ENCODE results near the gene INPPL1.
A peak's percentile ranks its signal among the peaks of the same experiment; 100 is the strongest.
"Not testable (repeated sequence)": the region's sequence is repeated elsewhere in the genome, so short reads cannot be mapped to it uniquely, and the experiment has no call there.

The INPPL1 gene, protein sequence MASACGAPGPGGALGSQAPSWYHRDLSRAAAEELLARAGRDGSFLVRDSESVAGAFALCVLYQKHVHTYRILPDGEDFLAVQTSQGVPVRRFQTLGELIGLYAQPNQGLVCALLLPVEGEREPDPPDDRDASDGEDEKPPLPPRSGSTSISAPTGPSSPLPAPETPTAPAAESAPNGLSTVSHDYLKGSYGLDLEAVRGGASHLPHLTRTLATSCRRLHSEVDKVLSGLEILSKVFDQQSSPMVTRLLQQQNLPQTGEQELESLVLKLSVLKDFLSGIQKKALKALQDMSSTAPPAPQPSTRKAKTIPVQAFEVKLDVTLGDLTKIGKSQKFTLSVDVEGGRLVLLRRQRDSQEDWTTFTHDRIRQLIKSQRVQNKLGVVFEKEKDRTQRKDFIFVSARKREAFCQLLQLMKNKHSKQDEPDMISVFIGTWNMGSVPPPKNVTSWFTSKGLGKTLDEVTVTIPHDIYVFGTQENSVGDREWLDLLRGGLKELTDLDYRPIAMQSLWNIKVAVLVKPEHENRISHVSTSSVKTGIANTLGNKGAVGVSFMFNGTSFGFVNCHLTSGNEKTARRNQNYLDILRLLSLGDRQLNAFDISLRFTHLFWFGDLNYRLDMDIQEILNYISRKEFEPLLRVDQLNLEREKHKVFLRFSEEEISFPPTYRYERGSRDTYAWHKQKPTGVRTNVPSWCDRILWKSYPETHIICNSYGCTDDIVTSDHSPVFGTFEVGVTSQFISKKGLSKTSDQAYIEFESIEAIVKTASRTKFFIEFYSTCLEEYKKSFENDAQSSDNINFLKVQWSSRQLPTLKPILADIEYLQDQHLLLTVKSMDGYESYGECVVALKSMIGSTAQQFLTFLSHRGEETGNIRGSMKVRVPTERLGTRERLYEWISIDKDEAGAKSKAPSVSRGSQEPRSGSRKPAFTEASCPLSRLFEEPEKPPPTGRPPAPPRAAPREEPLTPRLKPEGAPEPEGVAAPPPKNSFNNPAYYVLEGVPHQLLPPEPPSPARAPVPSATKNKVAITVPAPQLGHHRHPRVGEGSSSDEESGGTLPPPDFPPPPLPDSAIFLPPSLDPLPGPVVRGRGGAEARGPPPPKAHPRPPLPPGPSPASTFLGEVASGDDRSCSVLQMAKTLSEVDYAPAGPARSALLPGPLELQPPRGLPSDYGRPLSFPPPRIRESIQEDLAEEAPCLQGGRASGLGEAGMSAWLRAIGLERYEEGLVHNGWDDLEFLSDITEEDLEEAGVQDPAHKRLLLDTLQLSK

DNA sequence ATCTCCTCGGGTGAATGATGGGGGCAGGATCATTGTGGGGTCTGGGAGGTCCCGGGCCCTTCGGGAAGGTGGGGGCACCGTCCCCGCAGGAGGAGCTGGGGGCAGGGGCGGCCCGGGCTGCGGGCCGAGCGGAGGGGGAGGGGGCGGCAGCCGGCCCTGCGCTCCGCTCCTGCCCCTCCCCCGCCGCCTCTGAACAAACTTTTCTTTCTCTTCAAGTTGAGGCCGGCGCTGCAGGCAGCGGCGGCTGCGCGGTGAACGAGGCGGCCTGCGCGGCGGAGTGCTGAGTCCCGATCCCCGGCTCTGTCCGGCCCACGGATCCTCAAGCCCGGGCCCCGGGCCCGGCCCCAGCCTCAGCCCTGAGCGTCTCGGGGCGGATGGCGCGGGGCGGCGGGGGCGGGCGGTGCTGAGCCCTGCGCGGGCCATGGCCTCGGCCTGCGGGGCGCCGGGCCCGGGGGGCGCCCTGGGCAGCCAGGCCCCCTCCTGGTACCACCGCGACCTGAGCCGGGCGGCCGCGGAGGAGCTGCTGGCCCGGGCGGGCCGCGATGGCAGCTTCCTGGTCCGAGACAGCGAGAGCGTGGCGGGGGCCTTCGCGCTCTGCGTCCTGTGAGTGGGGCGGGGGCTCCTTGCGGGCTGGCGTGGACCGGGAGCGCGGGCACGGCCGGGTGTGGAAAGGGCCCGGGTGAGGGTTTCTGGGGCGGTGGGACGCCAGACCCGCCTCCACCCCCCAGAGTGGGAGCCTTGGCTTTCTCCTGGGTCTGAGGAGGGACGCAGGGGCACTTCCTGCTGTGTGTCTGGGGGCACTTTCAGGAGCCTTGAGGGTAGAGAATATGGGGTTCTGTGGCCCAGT is at the start of gene INPPL1:
Gene INPPL1, plus strand, starts transcription at position 204 of the 847 bp plus-strand sequence. Its CDS starts 218 bp downstream, at position 422.
- peak; percentile 69 for DNase-seq (ENCODE audit: low read depth)
- H3K4me3 ChIP-seq (ENCODE audit: low read depth, low read length), result peak within 1 kb of the TSS; percentile 89
- TF ChIP-seq CTCF (IDR thresholded peaks at IDR 0.05; ENCODE audit: low read depth, low read length) (no peak), POLR2A (IDR thresholded peaks at IDR 0.05; ENCODE audit: extremely low read depth, insufficient read length) (peak; percentile 19), MYC (IDR thresholded peaks at IDR 0.05; ENCODE audit: low read depth, low read length) (peak; percentile 14; the same call in 1 of the 2 replicates)
- TF ChIP-seq, protein P1, sequence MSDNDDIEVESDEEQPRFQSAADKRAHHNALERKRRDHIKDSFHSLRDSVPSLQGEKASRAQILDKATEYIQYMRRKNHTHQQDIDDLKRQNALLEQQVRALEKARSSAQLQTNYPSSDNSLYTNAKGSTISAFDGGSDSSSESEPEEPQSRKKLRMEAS (IDR thresholded peaks at IDR 0.05; ENCODE audit: low read depth, low read length), result 0 out of 2 replicates have a peak, but pooled peaks have one; percentile 6

- no peak for TF ChIP-seq MYC (IDR thresholded peaks at IDR 0.05; ENCODE audit: low read depth, low read length)
- TF ChIP-seq POLR2A (IDR thresholded peaks at IDR 0.05; ENCODE audit: extremely low read depth, insufficient read length), result no peak
- TF ChIP-seq, protein P1 (IDR thresholded peaks at IDR 0.05; ENCODE audit: low read depth, low read length), result no peak
- TF ChIP-seq CTCF (IDR thresholded peaks at IDR 0.05; ENCODE audit: low read depth, low read length), result no peak
- DNase-seq (ENCODE audit: low read depth), result no peak
- H3K4me3 ChIP-seq (ENCODE audit: low read depth, low read length), result no peak overlapping the region
Measured at GRCh38 chr11:72177656-72178055, 46.9 kb upstream of the INPPL1 start.

GRCh38 chr11:72179049-72179803 is 45.3 kb upstream of the INPPL1 start:
- DNase-seq (ENCODE audit: low read depth), result no peak
- no peak overlapping the region for H3K4me3 ChIP-seq (ENCODE audit: low read depth, low read length)
- no peak for TF ChIP-seq POLR2A (IDR thresholded peaks at IDR 0.05; ENCODE audit: extremely low read depth, insufficient read length)

GRCh38 chr11:72179804-72180396 is 44.7 kb upstream of the INPPL1 start:
- TF ChIP-seq, protein P1 (IDR thresholded peaks at IDR 0.05; ENCODE audit: low read depth, low read length), result no peak
- TF ChIP-seq MYC (IDR thresholded peaks at IDR 0.05; ENCODE audit: low read depth, low read length) (no peak), CTCF (IDR thresholded peaks at IDR 0.05; ENCODE audit: low read depth, low read length) (no peak), POLR2A (IDR thresholded peaks at IDR 0.05; ENCODE audit: extremely low read depth, insufficient read length) (no peak)
- peak; percentile 16 for DNase-seq (ENCODE audit: low read depth)
- H3K4me3 ChIP-seq (ENCODE audit: low read depth, low read length), result no peak overlapping the region

DNA sequence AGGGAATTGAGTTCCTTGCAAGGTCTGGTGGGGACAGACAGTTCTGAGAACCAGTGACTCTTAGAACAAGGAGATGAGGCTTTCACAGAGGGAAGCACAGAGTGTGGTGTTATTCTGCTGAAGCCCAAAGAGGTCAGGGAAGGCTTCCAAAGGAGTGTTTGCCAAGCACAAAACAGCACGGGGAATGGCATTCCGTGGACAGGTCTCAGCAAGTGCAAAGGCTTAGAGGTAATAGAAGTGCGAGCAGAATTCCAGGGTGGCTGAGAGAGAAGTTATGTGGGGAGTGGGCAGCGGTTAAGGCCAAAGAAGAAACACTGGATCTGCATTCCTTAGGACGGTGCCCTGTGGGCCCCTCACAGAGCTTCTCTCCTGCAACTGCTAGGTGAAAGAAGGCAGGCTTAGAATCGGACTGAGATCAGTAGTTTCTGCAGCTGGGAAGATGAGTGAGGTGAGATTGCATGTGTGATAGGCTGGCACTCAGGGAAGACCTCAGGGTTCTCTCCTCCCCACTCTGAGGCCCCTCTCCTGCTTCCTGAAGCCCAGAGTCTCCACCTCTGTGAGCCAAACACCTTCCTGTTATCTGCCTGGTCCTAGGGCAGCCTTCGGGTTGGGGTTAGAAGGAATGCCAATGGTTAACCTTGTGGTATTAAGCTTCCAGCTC is 43.5 kb upstream of the INPPL1 start:
- not testable (repeated sequence) for H3K4me3 ChIP-seq (ENCODE audit: low read depth, low read length); DNase-seq (ENCODE audit: low read depth)

DNA sequence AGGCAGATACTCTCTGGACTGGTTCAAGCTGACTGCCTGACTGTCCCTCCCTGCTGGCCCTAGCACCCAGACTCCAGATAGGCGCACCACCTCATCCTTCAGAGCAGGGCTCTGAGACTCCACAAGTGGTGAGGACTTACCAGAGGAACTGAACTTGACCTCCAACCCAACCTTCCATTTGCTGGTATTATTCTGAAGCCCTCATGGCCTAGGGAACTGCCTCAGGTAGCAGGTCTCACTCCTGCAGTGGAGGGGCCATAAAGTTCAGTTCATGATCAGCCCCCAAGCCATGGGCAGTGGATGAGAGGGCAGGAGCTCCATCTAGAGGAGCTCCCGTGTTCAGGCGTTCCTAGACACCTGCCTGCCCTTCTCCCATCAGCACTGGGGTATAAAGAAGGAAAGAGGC is 43.0 kb upstream of the INPPL1 start:
- DNase-seq (ENCODE audit: low read depth), result peak; percentile 29
- H3K4me3 ChIP-seq (ENCODE audit: low read depth, low read length), result not testable (repeated sequence)

All from NB4 (cell line).